GM12878 (cell line): Measurements from ENCODE around the gene PDE9A. TPM values are rescaled to one million over a fixed set of nuclear protein-coding genes. Genes with fewer than 3 reads are reported as not detected.

Source experiments
- ATAC-seq: fragments of 200-7000 bp; cut with Tn5 transposase; 3 replicates; pipeline ENCODE4 v1.9.1; 2020; ENCODE audit warnings: mild to moderate bottlenecking, moderate library complexity
- BruUV-seq: library from RNA; stranded (reverse); fragments of 400-500 nt; replicated peaks from 2 replicates; lab custom pipeline; 2021; lab: Mats Ljungman, UMichigan
- CTCF ChIA-PET: fragments of 300-600 bp; sonication (Branson Sonifier 250); formaldehyde crosslinking; extraction: SDS; loops from one replicate; lab custom pipeline; 2021; ENCODE audit warnings: inconsistent platforms; lab: Yijun Ruan, JAX
- POLR2A ChIA-PET: fragments of 350-600 bp; formaldehyde crosslinking; extraction: SDS; loops from one replicate; lab custom pipeline; 2021; ENCODE audit warnings: inconsistent platforms; lab: Charles Lee
- RAD21 ChIA-PET: fragments of 300-600 bp; sonication (Branson Sonifier 250); formaldehyde crosslinking; loops from one replicate; lab custom pipeline; 2023; ENCODE audit warnings: antibody characterized with exemption; ENCODE audit not compliant: unreplicated experiment; lab: Charles Lee
- SMC1A ChIA-PET: fragments of 300-600 bp; sonication (Branson Sonifier 250); formaldehyde crosslinking; loops from one replicate; lab custom pipeline; 2023; ENCODE audit not compliant: unreplicated experiment, uncharacterized antibody; lab: Charles Lee
- DNase-seq: peaks from one replicate; pipeline ENCODE4 v3.0.0-alpha.2; 2011; ENCODE audit warnings: low read depth, low spot score
- FAIRE-seq: peaks from 3 replicates; lab custom pipeline; 2011; peaks lifted over from hg19 to GRCh38; lab: Jason Lieb, UNC
- H2AFZ ChIP-seq: 2 replicates; pipeline ENCODE4 v1.6.0; 2011; ENCODE audit warnings: low read depth, low read length, control low read depth; ENCODE audit not compliant: control insufficient read depth
- H3K27ac ChIP-seq: 2 replicates; pipeline ENCODE4 v1.5.1; 2011; ENCODE audit warnings: control low read depth; ENCODE audit not compliant: control insufficient read depth, insufficient read depth
- H3K27me3 ChIP-seq, 2 experiments: replicated peaks in 1 of 2; 2 replicates each; pipeline versions ENCODE4 v1.6.0 to v1.6.1; 2011; ENCODE audit warnings: low read length in 1 of 2; ENCODE audit not compliant: control insufficient read depth in 2 of 2, insufficient read depth in 2 of 2
- H3K36me3 ChIP-seq, 2 experiments: 2 replicates each; pipeline ENCODE4 v1.5.1; 2011; ENCODE audit warnings: low read length in 1 of 2; ENCODE audit not compliant: control insufficient read depth in 2 of 2, insufficient read depth in 2 of 2
- H3K4me1 ChIP-seq: 2 replicates; pipeline ENCODE4 v1.6.1; 2011; ENCODE audit warnings: mild to moderate bottlenecking, low read length, moderate library complexity, mixed read lengths; ENCODE audit not compliant: control insufficient read depth, insufficient read depth
- H3K4me2 ChIP-seq: 2 replicates; pipeline ENCODE4 v1.6.0; 2011; ENCODE audit warnings: control low read depth; ENCODE audit not compliant: control insufficient read depth, insufficient read depth
- H3K4me3 ChIP-seq: fragments of 200-600 bp; sonication (generic); 2 replicates; pipeline ENCODE4 v1.5.1; 2016
- H3K79me2 ChIP-seq: 2 replicates; pipeline ENCODE4 v1.6.0; 2011; ENCODE audit warnings: low read length; ENCODE audit not compliant: control insufficient read depth, insufficient read depth
- H3K9ac ChIP-seq: 2 replicates; pipeline ENCODE4 v1.8.0; 2011; ENCODE audit warnings: low read length, control low read depth, mixed read lengths; ENCODE audit not compliant: control insufficient read depth, insufficient read depth
- H3K9me3 ChIP-seq: replicated peaks from 3 replicates; pipeline ENCODE4 v1.5.1; 2011; ENCODE audit warnings: mild to moderate bottlenecking, low read length; ENCODE audit not compliant: control insufficient read depth, insufficient read depth
- H4K20me1 ChIP-seq: 2 replicates; pipeline ENCODE4 v1.6.0; 2011; ENCODE audit not compliant: control insufficient read depth, insufficient read depth
- ATF7 ChIP-seq: fragments of 450-650 bp; IDR thresholded peaks from 2 replicates; pipeline ENCODE4 v1.6.1; 2016; ENCODE audit warnings: low read depth, mild to moderate bottlenecking
- BCL11A ChIP-seq: IDR thresholded peaks from 2 replicates; pipeline ENCODE4 v1.6.1; 2011; ENCODE audit warnings: low read depth, low read length
- ETV6 ChIP-seq, 2 experiments: fragments of 450-650 bp in 1 of 2; IDR thresholded peaks in 1 of 2; conservative IDR thresholded peaks in 1 of 2; 2 replicates each; pipeline ENCODE4 v1.6.1; 2014; ENCODE audit warnings: antibody characterized with exemption in 1 of 2, borderline replicate concordance in 1 of 2, low read depth in 1 of 2, mild to moderate bottlenecking in 1 of 2, moderate library complexity in 1 of 2
- FOXK2 ChIP-seq: fragments of 450-650 bp; IDR thresholded peaks from 2 replicates; pipeline ENCODE4 v1.6.1; 2017; ENCODE audit warnings: mild to moderate bottlenecking, moderate library complexity
- GATAD2B ChIP-seq: fragments of 450-650 bp; conservative IDR thresholded peaks from 2 replicates; pipeline ENCODE4 v1.6.1; 2017; ENCODE audit warnings: low read depth, mild to moderate bottlenecking, moderate library complexity
- HDGF ChIP-seq: fragments of 450-650 bp; IDR thresholded peaks from 2 replicates; pipeline ENCODE4 v1.6.1; 2016; ENCODE audit warnings: antibody characterized with exemption
- IKZF1 ChIP-seq: fragments of 450-650 bp; conservative IDR thresholded peaks from 2 replicates; pipeline ENCODE4 v1.6.1; 2017; ENCODE audit warnings: antibody characterized with exemption, mild to moderate bottlenecking
- KDM1A ChIP-seq: fragments of 200-600 bp; sonication (generic); IDR thresholded peaks from 2 replicates; pipeline ENCODE4 v1.6.1; 2016; ENCODE audit warnings: borderline replicate concordance
- MEF2A ChIP-seq: IDR thresholded peaks from 2 replicates; pipeline ENCODE4 v1.6.1; 2011; ENCODE audit warnings: low read depth, mild to moderate bottlenecking, low read length, moderate library complexity; ENCODE audit not compliant: insufficient read depth
- RB1 ChIP-seq: fragments of 450-650 bp; formaldehyde crosslinking; IDR thresholded peaks from 2 replicates; pipeline ENCODE4 v1.6.1; 2017; ENCODE audit warnings: mild to moderate bottlenecking, borderline replicate concordance
- SMAD5 ChIP-seq: IDR thresholded peaks from 2 replicates; pipeline ENCODE4 v1.6.1; 2016; ENCODE audit warnings: antibody characterized with exemption, low read depth
- TCF3 ChIP-seq: IDR thresholded peaks from 2 replicates; pipeline ENCODE4 v1.6.1; 2012; ENCODE audit warnings: low read depth, mild to moderate bottlenecking, low read length, borderline replicate concordance; ENCODE audit not compliant: insufficient read depth
- ZNF217 ChIP-seq: fragments of 450-650 bp; IDR thresholded peaks from 2 replicates; pipeline ENCODE4 v1.6.1; 2017; ENCODE audit warnings: antibody characterized with exemption, mild to moderate bottlenecking
- ZNF24 ChIP-seq: fragments of 450-650 bp; IDR thresholded peaks from 2 replicates; pipeline ENCODE4 v1.6.1; 2017; ENCODE audit warnings: antibody characterized with exemption, mild to moderate bottlenecking
- ZZZ3 ChIP-seq: IDR thresholded peaks from 2 replicates; pipeline ENCODE4 v1.6.1; 2011; ENCODE audit warnings: low read depth; ENCODE audit not compliant: control insufficient read depth, insufficient read length
- WGBS: methylation state at CpG from one replicate; pipeline ENCODE4 v1.1.6; 2016; ENCODE audit warnings: low lambda C conversion rate; ENCODE audit not compliant: insufficient replicate concordance, insufficient coverage; ENCODE audit errors: missing lambda C conversion rate; 5-methylcytosine and 5-hydroxymethylcytosine counted together
- in situ Hi-C: fragments of 300-500 bp; cut with MboI; formaldehyde crosslinking; loops from 9 replicates; pipeline ENCODE4 v1.14.3; 2018; ENCODE audit warnings: mixed read lengths
- intact Hi-C: fragments of 100-400 bp; cut with micrococcal nuclease; formaldehyde crosslinking; loops from one replicate; pipeline ENCODE4 v1.14.2; 2022; ENCODE audit not compliant: unreplicated experiment
- polyA plus RNA-seq, 11 experiments: library from polyadenylated mRNA; depleted of rRNA in 4 of 11; unstranded in 6 of 11; stranded (reverse) in 5 of 11; fragments of >200 nt; fragmentation: Nextera tagmentation in 4 of 11; fragmentation: Illumina TruSeq in 1 of 11; extraction: Ambion mirVana in 4 of 11; extraction: Trizol in 1 of 11; gene quantifications; 1 replicate in 1 of 11; 2 replicates in 10 of 11; pipeline versions ENCODE4 v1.2.1 to v1.2.3, GENCODE V29; 2011 to 2016; ENCODE audit warnings: inconsistent platforms in 2 of 11, missing spikeins in 2 of 11, low read depth in 1 of 11
- total RNA-seq, 4 experiments: library from RNA; depleted of rRNA in 3 of 4; stranded (reverse); fragments of >200 nt in 3 of 4; fragmentation: Illumina TruSeq in 1 of 4; extraction: Trizol in 1 of 4; gene quantifications; 2 replicates each; pipeline versions ENCODE4 v1.2.1 to v1.2.3, GENCODE V29; 2013 to 2021
- TF ChIP-seq, protein P1 (sequence below): fragments of 450-650 bp; IDR thresholded peaks from 2 replicates; pipeline ENCODE4 v1.6.1; 2018; ENCODE audit warnings: mild to moderate bottlenecking, low read depth, moderate library complexity; ENCODE audit not compliant: partially characterized antibody

PDE9A gene
- total and polyA plus RNA-seq, 10 of the 15 experiments (the other 5 are each of a cell fraction or from before 2014, with no cell fraction given): 0.08 to 0.45 (median 0.20) TPM; not detected in 1

DNA sequence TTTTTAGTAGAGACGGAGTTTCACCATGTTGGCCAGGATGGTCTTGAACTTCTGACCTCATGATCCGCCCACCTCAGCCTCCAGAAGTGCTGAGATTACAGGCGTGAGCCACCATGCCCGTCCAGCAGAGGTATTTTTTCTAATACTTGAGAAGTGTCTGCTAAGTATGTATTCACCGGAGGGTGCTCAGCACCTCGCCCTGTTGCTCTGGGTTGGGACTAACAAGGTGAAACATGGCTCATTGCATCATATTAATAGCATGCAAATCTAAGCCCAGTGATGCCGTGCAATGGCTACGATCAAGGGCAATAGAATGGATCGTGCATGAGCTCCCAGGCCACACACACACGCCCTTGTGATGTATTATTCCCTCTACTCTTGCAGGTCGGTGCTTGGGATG lies 68.7 kb downstream of the PDE9A start:
- 17% methylated on average over 11 of the region's 11 CpGs for WGBS
- TF ChIP-seq HDGF: no peak
- TF ChIP-seq BCL11A: no peak
- TF ChIP-seq ZNF217: no peak
- TF ChIP-seq MEF2A: no peak
- no peak for TF ChIP-seq ZZZ3
- no peak for TF ChIP-seq GATAD2B
- TF ChIP-seq TCF3: no peak
- TF ChIP-seq, all 136 proteins: peak for 0
- H3K9ac ChIP-seq: no peak overlapping the region
- H4K20me1 ChIP-seq: no peaks in the 10 kb centered on the region
- ATAC-seq (no peak), FAIRE-seq (no peak), DNase-seq (no peak)
- ChIA-PET SMC1A (no interaction called here), CTCF (no interaction called here), POLR2A (no interaction called here), RAD21 (no interaction called here)
- intact Hi-C loops: no loop called here
- no TSS peak for BruUV-seq
- no peak overlapping the region for H3K27ac ChIP-seq
- no peaks in the 10 kb centered on the region for H3K79me2 ChIP-seq
- H3K27me3 ChIP-seq: peaks cover 0 to 1% of the 10 kb centered on the region in 2 experiments; a peak in 1 of 4 replicates
- in situ Hi-C loops: no loop called here
- no peak overlapping the region for H3K4me3 ChIP-seq
- no peaks in the 10 kb centered on the region for H3K4me1 ChIP-seq
- H3K9me3 ChIP-seq: no peaks in the 10 kb centered on the region
- H3K4me2 ChIP-seq: no peak overlapping the region
- H3K36me3 ChIP-seq: no peaks in the 10 kb centered on the region
- H2AFZ ChIP-seq: no peak overlapping the region

DNA sequence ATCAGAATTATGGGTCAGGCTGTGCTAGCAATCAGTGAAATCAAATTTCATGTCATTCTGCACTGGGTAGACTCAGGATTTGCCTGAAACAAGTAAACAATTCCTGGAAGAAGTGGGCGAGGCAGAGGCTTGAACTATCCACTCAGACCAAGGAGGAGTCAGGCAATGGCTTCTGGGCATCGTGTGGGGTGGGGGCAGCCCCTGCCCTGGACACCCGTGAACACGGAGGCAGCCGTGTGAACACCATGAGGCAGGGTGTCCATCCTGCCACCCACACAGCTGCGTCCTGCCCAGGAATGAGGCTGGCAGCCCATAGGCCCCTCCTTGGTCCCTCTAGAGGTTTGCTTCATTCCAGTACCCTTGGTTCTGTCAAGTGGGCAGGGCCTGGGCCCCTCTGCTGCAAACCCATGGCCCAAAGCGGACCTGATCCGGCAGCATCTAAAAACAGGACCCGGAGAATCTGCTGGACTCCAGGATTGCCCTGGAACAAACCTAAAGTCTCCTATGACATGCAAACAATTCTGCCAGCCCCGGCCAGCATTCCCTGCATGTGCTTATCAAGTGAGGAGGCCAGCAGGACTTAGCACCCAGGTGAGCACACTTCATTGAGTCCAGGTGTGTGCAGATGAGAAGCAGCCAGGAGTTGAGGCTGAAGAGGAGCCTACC lies 69.5 kb downstream of the PDE9A start:
- ATAC-seq (no peak), DNase-seq (no peak), FAIRE-seq (no peak)
- H3K9me3 ChIP-seq: no peaks in the 10 kb centered on the region
- H2AFZ ChIP-seq: no peak overlapping the region
- in situ Hi-C loops: no loop called here
- no peak overlapping the region for H3K4me3 ChIP-seq
- intact Hi-C loops: no loop called here
- CTCF ChIA-PET: no interaction called here
- H3K9ac ChIP-seq: no peak overlapping the region
- H3K4me1 ChIP-seq: no peaks in the 10 kb centered on the region
- RAD21 ChIA-PET: no interaction called here
- no TSS peak for BruUV-seq
- no peaks in the 10 kb centered on the region for H4K20me1 ChIP-seq
- H3K79me2 ChIP-seq: no peaks in the 10 kb centered on the region
- no peak overlapping the region for H3K27ac ChIP-seq
- peaks cover 0 to 1% of the 10 kb centered on the region in 2 experiments; a peak in 1 of 4 replicates for H3K27me3 ChIP-seq
- H3K4me2 ChIP-seq: no peak overlapping the region
- POLR2A ChIA-PET: no interaction called here
- SMC1A ChIA-PET: interaction anchor here (0.7 kb wide), 1 partner anchor 43 kb away, joined by 3 read pairs; no protein-coding TSS in a partner anchor
- H3K36me3 ChIP-seq: no peaks in the 10 kb centered on the region
- WGBS: 40% methylated on average over 10 of the region's 10 CpGs
- TF ChIP-seq ATF7: no peak
- TF ChIP-seq, protein P1, sequence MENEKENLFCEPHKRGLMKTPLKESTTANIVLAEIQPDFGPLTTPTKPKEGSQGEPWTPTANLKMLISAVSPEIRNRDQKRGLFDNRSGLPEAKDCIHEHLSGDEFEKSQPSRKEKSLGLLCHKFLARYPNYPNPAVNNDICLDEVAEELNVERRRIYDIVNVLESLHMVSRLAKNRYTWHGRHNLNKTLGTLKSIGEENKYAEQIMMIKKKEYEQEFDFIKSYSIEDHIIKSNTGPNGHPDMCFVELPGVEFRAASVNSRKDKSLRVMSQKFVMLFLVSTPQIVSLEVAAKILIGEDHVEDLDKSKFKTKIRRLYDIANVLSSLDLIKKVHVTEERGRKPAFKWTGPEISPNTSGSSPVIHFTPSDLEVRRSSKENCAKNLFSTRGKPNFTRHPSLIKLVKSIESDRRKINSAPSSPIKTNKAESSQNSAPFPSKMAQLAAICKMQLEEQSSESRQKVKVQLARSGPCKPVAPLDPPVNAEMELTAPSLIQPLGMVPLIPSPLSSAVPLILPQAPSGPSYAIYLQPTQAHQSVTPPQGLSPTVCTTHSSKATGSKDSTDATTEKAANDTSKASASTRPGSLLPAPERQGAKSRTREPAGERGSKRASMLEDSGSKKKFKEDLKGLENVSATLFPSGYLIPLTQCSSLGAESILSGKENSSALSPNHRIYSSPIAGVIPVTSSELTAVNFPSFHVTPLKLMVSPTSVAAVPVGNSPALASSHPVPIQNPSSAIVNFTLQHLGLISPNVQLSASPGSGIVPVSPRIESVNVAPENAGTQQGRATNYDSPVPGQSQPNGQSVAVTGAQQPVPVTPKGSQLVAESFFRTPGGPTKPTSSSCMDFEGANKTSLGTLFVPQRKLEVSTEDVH: no peak
- no peak for TF ChIP-seq SMAD5
- TF ChIP-seq RB1: no peak
- no peak for TF ChIP-seq FOXK2
- no peak for TF ChIP-seq ZNF24
- no peak for TF ChIP-seq KDM1A
- TF ChIP-seq ETV6 (conservative IDR thresholded peaks at IDR 0.05 in 1 of 2, IDR thresholded peaks at IDR 0.05 in 1 of 2; ENCODE audit: borderline replicate concordance in 1 of 2, low read depth in 1 of 2): no peak
- TF ChIP-seq IKZF1: no peak
